HEK293 (cell line): Measurements from ENCODE around the gene NXN.
A peak's percentile ranks its signal among the peaks of the same experiment; 100 is the strongest.

Experiments used
- CTCF ChIA-PET: fragments of 350-600 bp; formaldehyde crosslinking; extraction: SDS; loops from one replicate; lab custom pipeline; 2021; ENCODE audit warnings: antibody characterized with exemption; lab: Yijun Ruan, JAX
- POLR2A ChIA-PET: fragments of 300-600 bp; formaldehyde crosslinking; extraction: SDS; loops from one replicate; lab custom pipeline; 2020; ENCODE audit warnings: antibody characterized with exemption, inconsistent platforms; lab: Yijun Ruan, JAX
- H3K27ac ChIP-seq: fragments of 200-500 bp; sonication (Bioruptor generic); 2 replicates; pipeline ENCODE4 v1.5.1; 2014; ENCODE audit warnings: low read depth, low read length, control low read depth, inconsistent platforms; ENCODE audit errors: extremely low read depth
- H3K36me3 ChIP-seq, 2 experiments: fragments of 200-500 bp in 1 of 2; sonication (Bioruptor generic) in 1 of 2; 1 replicate in 1 of 2; 2 replicates in 1 of 2; pipeline ENCODE4 v1.5.1; 2014 to 2017; ENCODE audit warnings: inconsistent platforms in 2 of 2, low read length in 2 of 2; ENCODE audit not compliant: control insufficient read depth in 2 of 2, insufficient read depth in 1 of 2
- H3K4me1 ChIP-seq: fragments of 200-500 bp; sonication (Bioruptor generic); 2 replicates; pipeline ENCODE4 v1.5.1; 2014; ENCODE audit warnings: mild to moderate bottlenecking, low read length, inconsistent platforms; ENCODE audit not compliant: control insufficient read depth, insufficient read depth
- H3K4me3 ChIP-seq: 2 replicates; pipeline ENCODE4 v1.5.1; 2011; ENCODE audit warnings: low read depth, mild to moderate bottlenecking, control low read depth, low read length, moderate library complexity
- H3K9me3 ChIP-seq: fragments of 200-500 bp; sonication (Bioruptor generic); 2 replicates; pipeline ENCODE4 v1.5.1; 2014; ENCODE audit warnings: low read depth, low read length, inconsistent platforms; ENCODE audit not compliant: control insufficient read depth, insufficient read depth
- ELK4 ChIP-seq: IDR thresholded peaks from 2 replicates; pipeline ENCODE4 v1.6.1; 2011; ENCODE audit warnings: mild to moderate bottlenecking, low read depth, low read length, borderline replicate concordance
- GFI1B ChIP-seq: fragments of 450-650 bp; formaldehyde crosslinking; IDR thresholded peaks from 2 replicates; pipeline ENCODE4 v1.5.1; 2016; ENCODE audit warnings: missing biosample characterization, missing genetic modification characterization
- GLI4 ChIP-seq: fragments of 450-650 bp; formaldehyde crosslinking; IDR thresholded peaks from 2 replicates; pipeline ENCODE4 v1.5.1; 2016; ENCODE audit warnings: missing biosample characterization, missing genetic modification characterization
- MZF1 ChIP-seq: fragments of 450-650 bp; formaldehyde crosslinking; IDR thresholded peaks from 2 replicates; pipeline ENCODE4 v1.5.1; 2017; ENCODE audit warnings: missing biosample characterization, missing genetic modification characterization, borderline replicate concordance
- TCF7L2 ChIP-seq: IDR thresholded peaks from 2 replicates; pipeline ENCODE4 v1.6.1; 2011; ENCODE audit warnings: low read depth, mild to moderate bottlenecking, inconsistent platforms, low read length, moderate library complexity, borderline replicate concordance
- ZBTB20 ChIP-seq: fragments of 450-650 bp; formaldehyde crosslinking; IDR thresholded peaks from 2 replicates; pipeline ENCODE4 v1.5.1; 2016; ENCODE audit warnings: missing biosample characterization, missing genetic modification characterization
- ZNF114 ChIP-seq: fragments of 450-650 bp; formaldehyde crosslinking; IDR thresholded peaks from 2 replicates; pipeline ENCODE4 v1.5.0; 2017; ENCODE audit warnings: missing biosample characterization, missing genetic modification characterization
- ZNF138 ChIP-seq: fragments of 450-650 bp; formaldehyde crosslinking; IDR thresholded peaks from 2 replicates; pipeline ENCODE4 v1.5.1; 2016; ENCODE audit warnings: missing biosample characterization, missing genetic modification characterization, borderline replicate concordance
- ZNF324 ChIP-seq: fragments of 450-650 bp; formaldehyde crosslinking; IDR thresholded peaks from 2 replicates; pipeline ENCODE4 v1.5.1; 2016; ENCODE audit warnings: missing biosample characterization, missing genetic modification characterization
- ZNF354C ChIP-seq: fragments of 450-650 bp; formaldehyde crosslinking; IDR thresholded peaks from 2 replicates; pipeline ENCODE4 v1.5.1; 2016; ENCODE audit warnings: missing biosample characterization, missing genetic modification characterization, low read depth, borderline replicate concordance
- ZNF391 ChIP-seq: fragments of 450-650 bp; formaldehyde crosslinking; IDR thresholded peaks from 2 replicates; pipeline ENCODE4 v1.5.1; 2016; ENCODE audit warnings: low read depth, missing biosample characterization, missing genetic modification characterization, borderline replicate concordance
- ZNF558 ChIP-seq: fragments of 450-650 bp; formaldehyde crosslinking; IDR thresholded peaks from 2 replicates; pipeline ENCODE4 v1.5.1; 2016; ENCODE audit warnings: missing biosample characterization, missing genetic modification characterization
- ZNF600 ChIP-seq: fragments of 450-650 bp; formaldehyde crosslinking; IDR thresholded peaks from 2 replicates; pipeline ENCODE4 v1.5.1; 2016; ENCODE audit warnings: missing biosample characterization, missing genetic modification characterization
- ZNF621 ChIP-seq: fragments of 450-650 bp; formaldehyde crosslinking; IDR thresholded peaks from 2 replicates; pipeline ENCODE4 v1.5.1; 2017; ENCODE audit warnings: missing biosample characterization, missing genetic modification characterization
- ZNF664 ChIP-seq: fragments of 450-650 bp; formaldehyde crosslinking; IDR thresholded peaks from 2 replicates; pipeline ENCODE4 v1.5.1; 2016; ENCODE audit warnings: missing biosample characterization, missing genetic modification characterization
- ZNF747 ChIP-seq: fragments of 450-650 bp; formaldehyde crosslinking; IDR thresholded peaks from 2 replicates; pipeline ENCODE4 v1.5.1; 2016; ENCODE audit warnings: missing biosample characterization, missing genetic modification characterization
- ZNF785 ChIP-seq: fragments of 450-650 bp; formaldehyde crosslinking; IDR thresholded peaks from 2 replicates; pipeline ENCODE4 v1.5.1; 2016; ENCODE audit warnings: missing biosample characterization, missing genetic modification characterization
- ZNF792 ChIP-seq: fragments of 450-650 bp; formaldehyde crosslinking; IDR thresholded peaks from 2 replicates; pipeline ENCODE4 v1.5.1; 2016; ENCODE audit warnings: missing biosample characterization, missing genetic modification characterization
- ZNF843 ChIP-seq: fragments of 450-650 bp; formaldehyde crosslinking; IDR thresholded peaks from 2 replicates; pipeline ENCODE4 v1.5.1; 2016; ENCODE audit warnings: missing biosample characterization, missing genetic modification characterization
- TF ChIP-seq, protein P1 (sequence below): fragments of 450-650 bp; formaldehyde crosslinking; IDR thresholded peaks from 2 replicates; pipeline ENCODE4 v1.5.1; 2016; ENCODE audit warnings: missing biosample characterization, missing genetic modification characterization, borderline replicate concordance
- TF ChIP-seq, protein P2 (sequence below): fragments of 450-650 bp; formaldehyde crosslinking; IDR thresholded peaks from 2 replicates; pipeline ENCODE4 v1.5.1; 2016; ENCODE audit warnings: missing biosample characterization, missing genetic modification characterization, low read depth

Gene NXN

DNA sequence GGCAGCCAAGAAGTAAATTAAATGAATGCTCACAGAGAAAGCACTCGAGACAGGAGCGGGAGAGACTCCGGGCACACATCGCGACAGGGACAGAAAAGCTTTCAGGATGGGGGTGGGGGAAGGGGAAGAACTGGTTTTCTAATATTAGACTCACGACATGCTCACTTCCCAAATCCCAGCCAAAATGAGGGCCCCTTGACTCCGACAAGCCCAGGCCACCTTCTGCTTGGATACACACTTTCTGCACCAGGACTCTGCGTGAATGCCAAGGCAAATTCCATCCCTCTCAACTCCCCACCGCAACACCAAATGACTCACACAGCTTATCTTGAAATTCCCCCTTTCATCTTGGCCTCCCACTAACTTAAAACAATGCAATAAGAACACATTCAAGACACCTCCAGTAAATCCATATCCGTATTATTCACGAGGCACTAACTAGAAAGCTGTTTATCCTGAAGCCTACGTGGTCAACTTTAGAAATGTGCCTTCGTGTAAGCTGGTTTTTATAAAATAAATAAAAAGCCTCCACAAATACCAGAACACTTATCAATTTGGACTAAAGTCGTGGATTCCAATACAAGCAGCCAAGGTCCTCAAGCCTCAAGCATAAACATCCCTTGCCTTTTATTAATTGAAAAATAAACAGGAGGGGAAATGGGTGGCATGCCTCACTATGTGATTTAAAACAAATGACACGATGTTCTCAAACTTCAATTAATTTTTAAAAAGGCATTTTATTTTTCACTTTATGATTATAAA is 46.1 kb downstream of the NXN start (continued):
- TF ChIP-seq ZNF138 (no peak), ZNF792 (no peak), TCF7L2 (peak; percentile 96), ZNF843 (tag by site-specific recombination) (peak; percentile 92), ZNF324 (tag by site-specific recombination) (peak; percentile 94), ZNF558 (tag by site-specific recombination) (peak; percentile 72; the same call in 1 of the 2 replicates), ZNF621 (no peak), ZNF664 (tag by site-specific recombination) (peak; percentile 45; the same call in 1 of the 2 replicates), MZF1 (peak; percentile 99), ZNF354C (tag by site-specific recombination) (no peak), ZNF391 (tag by site-specific recombination) (peak; percentile 74; the same call in 1 of the 2 replicates), ZNF747 (tag by site-specific recombination) (no peak), ELK4 (no peak), ZNF785 (tag by site-specific recombination) (no peak), ZBTB20 (tag by site-specific recombination) (peak; percentile 99)
- TF ChIP-seq, protein P1, sequence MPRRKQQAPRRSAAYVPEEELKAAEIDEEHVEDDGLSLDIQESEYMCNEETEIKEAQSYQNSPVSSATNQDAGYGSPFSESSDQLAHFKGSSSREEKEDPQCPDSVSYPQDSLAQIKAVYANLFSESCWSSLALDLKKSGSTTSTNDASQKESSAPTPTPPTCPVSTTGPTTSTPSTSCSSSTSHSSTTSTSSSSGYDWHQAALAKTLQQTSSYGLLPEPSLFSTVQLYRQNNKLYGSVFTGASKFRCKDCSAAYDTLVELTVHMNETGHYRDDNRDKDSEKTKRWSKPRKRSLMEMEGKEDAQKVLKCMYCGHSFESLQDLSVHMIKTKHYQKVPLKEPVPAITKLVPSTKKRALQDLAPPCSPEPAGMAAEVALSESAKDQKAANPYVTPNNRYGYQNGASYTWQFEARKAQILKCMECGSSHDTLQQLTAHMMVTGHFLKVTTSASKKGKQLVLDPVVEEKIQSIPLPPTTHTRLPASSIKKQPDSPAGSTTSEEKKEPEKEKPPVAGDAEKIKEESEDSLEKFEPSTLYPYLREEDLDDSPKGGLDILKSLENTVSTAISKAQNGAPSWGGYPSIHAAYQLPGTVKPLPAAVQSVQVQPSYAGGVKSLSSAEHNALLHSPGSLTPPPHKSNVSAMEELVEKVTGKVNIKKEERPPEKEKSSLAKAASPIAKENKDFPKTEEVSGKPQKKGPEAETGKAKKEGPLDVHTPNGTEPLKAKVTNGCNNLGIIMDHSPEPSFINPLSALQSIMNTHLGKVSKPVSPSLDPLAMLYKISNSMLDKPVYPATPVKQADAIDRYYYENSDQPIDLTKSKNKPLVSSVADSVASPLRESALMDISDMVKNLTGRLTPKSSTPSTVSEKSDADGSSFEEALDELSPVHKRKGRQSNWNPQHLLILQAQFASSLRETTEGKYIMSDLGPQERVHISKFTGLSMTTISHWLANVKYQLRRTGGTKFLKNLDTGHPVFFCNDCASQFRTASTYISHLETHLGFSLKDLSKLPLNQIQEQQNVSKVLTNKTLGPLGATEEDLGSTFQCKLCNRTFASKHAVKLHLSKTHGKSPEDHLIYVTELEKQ (tag by site-specific recombination) = peak; percentile 96; the same call in 1 of the 2 replicates

DNA sequence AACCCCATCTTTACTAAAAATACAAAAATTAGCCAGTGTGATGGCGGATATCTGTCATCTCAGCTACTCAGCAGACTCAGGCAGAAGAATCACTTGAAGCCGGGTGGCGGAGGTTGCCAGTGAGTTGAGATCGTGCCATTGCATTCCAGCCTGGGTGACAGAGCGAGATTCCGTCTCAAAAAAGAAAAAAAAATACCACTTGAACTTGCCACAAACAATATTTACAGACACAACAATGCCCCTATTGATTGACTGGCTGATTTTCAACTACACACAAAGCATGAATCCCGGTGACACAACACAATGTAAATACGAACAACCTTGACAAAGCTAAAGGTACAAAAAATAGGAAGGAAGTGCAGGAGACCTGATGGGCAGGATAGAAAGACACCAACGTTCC is 49.3 kb downstream of the NXN start:
- H3K9me3 ChIP-seq = no peaks in the 10 kb centered on the region
- no peaks in the 10 kb centered on the region; a peak in 1 of 3 replicates for H3K36me3 ChIP-seq
- TF ChIP-seq ZNF600 = peak; percentile 17; the same call in 1 of the 2 replicates
- TF ChIP-seq GLI4 (tag by site-specific recombination) = no peak
- TF ChIP-seq, protein P2, sequence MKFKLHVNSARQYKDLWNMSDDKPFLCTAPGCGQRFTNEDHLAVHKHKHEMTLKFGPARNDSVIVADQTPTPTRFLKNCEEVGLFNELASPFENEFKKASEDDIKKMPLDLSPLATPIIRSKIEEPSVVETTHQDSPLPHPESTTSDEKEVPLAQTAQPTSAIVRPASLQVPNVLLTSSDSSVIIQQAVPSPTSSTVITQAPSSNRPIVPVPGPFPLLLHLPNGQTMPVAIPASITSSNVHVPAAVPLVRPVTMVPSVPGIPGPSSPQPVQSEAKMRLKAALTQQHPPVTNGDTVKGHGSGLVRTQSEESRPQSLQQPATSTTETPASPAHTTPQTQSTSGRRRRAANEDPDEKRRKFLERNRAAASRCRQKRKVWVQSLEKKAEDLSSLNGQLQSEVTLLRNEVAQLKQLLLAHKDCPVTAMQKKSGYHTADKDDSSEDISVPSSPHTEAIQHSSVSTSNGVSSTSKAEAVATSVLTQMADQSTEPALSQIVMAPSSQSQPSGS (tag by site-specific recombination) = no peak
- no peak for TF ChIP-seq ZNF138
- TF ChIP-seq GFI1B (tag by site-specific recombination) = no peak
- no peak for TF ChIP-seq ZNF114 (tag by site-specific recombination)
- no peak overlapping the region for H3K4me3 ChIP-seq
- ChIA-PET CTCF (interaction anchor here (0.6 to 2.6 kb wide), 5 partner anchors 49 to 1315 kb away, joined by 3 to 12 read pairs (median 4); partner anchors contain the start of gene NXN), POLR2A (interaction anchor here (0.7 to 0.8 kb wide), 2 partner anchors 9 to 57 kb away, joined by 3 to 6 read pairs; no protein-coding TSS in a partner anchor)
- peaks cover 22% of the 10 kb centered on the region for H3K4me1 ChIP-seq
- no peak overlapping the region for H3K27ac ChIP-seq
